Umbilical cord (tissue), 2 donors: ENCODE measurements around the gene MPL. TPM values are rescaled to one million over a fixed set of nuclear protein-coding genes. Genes with fewer than 3 reads are reported as not detected.
"Not testable (repeated sequence)": the region's sequence is repeated elsewhere in the genome, so short reads cannot be mapped to it uniquely, and the experiment has no call there.

ENCODE experiments used
- DNase-seq: peaks from one replicate; pipeline ENCODE4 v3.0.0-alpha.2; 2015; ENCODE audit warnings: low spot score
- total RNA-seq: library from RNA; depleted of rRNA; stranded (reverse); fragments of >200 nt; gene quantifications from one replicate; pipeline ENCODE4 v1.2.3, GENCODE V29; 2014; ENCODE audit warnings: low replicate concordance; ENCODE audit not compliant: insufficient read depth

The MPL gene
- total RNA-seq, 1 donor from 2014 or later = not detected

GRCh38 chr1:43373066-43373940, 35.7 kb downstream of the MPL start:
- no peak for DNase-seq

DNA sequence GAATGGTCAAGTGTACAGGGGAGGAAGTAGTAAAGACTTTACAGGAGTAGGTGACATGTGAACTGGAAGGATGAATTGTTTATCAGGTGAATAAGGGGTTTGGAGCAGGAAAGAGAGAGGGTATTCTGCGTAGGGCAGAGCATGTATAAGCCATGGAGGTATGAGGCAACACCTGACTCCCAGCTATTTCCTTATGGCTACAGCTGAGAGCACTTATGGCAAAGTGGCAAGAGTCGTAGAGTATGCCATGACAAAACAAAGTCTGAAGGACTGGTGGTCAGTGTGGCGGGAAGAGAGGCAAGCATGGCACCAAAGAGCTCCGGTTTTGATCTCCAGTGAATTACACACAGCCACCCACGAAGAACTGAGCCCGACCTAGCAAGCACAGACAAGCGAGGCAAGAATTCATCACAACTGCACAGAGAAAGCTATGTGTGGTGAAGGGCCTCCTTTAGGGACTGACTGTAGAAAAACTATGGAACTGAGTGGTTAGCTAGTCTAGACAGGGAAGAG, 39.2 kb downstream of the MPL start:
- DNase-seq = no peak

GRCh38 chr1:43377831-43378230, 40.2 kb downstream of the MPL start:
- no peak for DNase-seq

GRCh38 chr1:43379476-43379875, 41.9 kb downstream of the MPL start:
- DNase-seq = no peak

DNA sequence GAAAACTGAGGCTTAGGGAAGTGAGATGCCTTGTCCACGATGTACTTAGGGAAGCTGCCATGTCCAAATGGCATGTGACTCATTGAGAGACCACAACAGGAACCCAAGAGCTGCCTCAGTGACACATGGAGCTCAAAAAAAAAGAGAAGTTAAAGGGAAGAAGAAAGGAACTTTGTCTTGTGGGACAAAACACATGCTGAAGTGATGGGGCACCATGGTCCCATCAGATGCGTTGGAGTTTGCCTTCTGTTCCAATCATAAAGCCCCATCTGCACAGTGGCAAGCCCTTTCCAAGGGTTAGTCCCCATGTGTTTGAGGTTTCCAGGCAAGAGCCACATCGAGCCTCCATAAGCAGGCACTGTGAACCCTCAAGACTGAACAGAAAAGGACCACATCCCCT, 44.0 kb downstream of the MPL start:
- DNase-seq = peak; percentile 20

DNA sequence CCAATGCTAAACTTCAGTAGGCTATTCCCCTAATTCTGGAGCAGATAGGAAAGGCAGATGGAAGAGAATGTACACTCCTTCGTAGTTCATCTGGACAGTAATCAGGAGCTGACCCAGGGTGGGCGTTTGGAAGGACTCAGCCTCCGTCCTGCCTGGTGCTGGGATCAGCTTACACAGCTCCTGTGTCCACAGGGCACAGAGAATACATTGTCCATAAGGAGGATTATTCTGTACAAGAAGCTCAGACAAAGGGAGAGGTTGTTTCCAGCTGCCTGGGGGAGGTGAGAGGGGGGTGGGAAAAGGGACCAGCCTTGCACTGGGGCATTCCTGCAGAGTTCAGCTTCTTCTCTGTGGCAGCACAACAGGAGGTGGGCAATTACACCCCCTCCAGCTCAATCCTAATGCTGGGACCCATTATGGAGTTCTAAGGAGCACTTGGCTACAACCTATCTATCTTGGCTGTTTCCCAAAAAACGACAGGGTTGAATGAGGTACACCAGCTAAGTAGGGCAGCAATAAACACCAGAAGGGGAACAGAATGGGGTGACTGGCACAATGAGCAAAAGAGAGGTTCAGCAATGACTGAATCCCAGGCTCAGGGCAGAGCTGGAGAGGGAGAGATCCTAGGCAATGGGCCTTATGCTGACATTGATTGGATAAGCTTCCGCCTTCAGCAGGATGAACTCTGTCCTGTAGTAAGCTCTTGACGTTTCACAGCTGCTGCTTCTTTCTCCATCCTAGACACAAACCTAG, 44.6 kb downstream of the MPL start:
- DNase-seq = peak; percentile 46

DNA sequence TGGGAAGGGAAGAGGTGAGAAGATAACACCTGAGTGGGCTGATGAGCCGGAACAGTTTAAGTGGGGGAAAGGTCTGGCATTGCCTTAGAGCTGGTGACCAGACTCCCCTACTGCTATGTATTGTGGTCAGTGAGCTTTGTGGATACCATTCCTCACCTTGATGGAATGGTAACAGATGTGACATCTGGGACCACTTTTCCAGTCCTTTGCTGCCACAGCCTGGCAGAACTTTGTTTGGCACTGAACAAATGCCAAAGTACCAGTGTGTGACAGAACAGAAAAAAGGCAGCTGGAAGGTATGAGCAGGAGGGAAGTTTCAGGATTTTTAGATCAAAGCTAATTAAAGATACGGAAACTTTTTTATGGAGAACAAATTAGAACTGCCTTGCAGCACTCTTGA, 45.8 kb downstream of the MPL start:
- DNase-seq = no peak

- DNase-seq = no peak
Observed at GRCh38 chr1:43386676-43387075, 49.1 kb downstream of the MPL start.

- no peak for DNase-seq
Observed at GRCh38 chr1:43387976-43388599, 50.5 kb downstream of the MPL start.

DNA sequence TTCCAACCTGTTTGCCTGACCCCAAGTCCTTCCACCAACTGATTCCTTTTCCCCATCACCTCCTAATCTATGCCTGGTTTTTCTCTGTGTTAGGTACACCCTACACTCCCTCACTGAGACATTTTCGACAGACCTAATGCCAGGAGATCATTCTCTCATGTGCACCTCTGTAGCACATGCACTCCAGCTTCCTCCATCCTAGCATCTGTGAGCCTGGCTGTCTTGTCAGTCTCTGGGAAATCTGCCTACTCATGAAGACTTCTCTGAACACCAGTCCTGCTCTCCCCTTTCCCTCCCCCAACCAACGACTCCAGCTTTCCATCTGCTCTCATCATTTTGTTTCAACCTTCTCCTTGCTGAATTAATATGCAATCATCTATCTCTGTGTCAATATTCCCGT, 51.0 kb downstream of the MPL start:
- DNase-seq = no peak

DNA sequence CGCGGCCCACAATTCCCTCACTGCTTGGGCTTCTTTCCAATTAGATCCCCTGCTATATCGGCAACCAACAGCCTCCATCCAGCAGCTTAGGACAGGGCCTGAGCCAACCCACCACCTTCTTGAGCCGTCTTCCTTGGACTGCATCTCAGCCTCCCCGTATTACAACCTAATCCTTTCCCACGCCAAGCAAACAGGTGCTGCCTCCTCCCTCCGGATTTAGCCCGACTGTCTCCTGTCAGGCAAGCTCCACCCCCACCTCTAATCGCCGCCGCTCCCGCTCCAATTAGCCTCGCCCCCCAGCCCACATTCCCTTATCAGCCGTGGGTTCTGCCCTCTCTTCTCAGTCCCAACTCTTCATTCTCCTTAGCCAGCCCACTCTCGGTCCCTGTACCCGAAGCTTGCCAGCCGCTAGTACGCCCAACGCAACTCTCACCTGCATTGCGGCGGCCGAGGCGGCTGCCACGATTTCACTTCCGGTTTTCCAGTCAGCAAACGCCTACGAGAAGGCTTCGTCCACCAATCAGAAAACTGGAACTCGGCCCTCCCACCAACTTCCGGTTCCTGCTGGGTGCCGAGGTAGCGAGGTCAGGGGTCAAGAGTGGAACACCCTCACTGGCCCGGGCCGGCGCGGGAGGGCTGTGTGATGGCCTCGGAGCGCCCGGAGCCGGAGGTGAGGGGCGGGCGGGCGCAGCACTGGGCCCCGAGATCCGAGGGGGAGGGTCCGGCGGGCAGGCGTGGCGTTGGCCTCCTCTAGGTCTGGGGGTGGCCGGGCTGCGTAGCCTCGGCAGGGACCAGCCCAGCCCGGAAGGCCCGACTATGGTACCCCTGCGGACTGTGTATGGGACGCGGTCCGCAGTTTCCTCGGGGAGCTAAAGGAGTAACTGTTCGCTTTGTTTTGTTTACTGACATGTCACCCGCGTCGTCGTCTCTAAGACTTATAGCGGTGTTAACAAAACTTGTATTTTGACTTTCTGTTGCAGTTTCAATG, 52.0 kb downstream of the MPL start, which contains the start of the genes MED8 and SZT2:
Gene MED8 (minus strand): TSS at position 475 of the 988 bp plus-strand sequence. CDS start 36 bp downstream, at position 439.
Gene SZT2 (plus strand): TSS at position 574 of the 988 bp plus-strand sequence. CDS start 70 bp downstream, at position 644.
- DNase-seq = peak; percentile 98

- no peak for DNase-seq
Observed at GRCh38 chr1:43392702-43393101, 55.1 kb downstream of the MPL start.

GRCh38 chr1:43395523-43395922, 57.9 kb downstream of the MPL start:
- DNase-seq = no peak

GRCh38 chr1:43396059-43396458, 58.4 kb downstream of the MPL start:
- DNase-seq = no peak

DNA sequence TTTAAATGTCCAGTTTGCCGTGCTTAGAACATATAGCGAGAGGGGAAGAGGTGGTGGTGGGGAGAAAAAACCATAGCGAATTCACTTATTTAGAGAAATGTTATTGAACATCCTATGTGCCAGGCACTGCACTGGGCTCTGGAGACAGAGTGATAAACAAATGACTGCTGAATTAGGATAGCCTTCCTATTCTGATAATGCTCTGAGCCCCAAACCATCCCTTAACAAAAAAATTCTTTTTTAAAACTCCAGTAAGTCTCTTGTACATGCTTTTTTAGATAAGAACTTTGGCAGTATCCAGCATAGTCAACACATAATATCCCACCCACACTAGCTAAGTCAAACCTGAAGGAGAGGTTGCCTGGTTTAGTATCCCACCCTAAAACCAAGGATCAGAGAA, 60.6 kb downstream of the MPL start:
- DNase-seq = no peak

GRCh38 chr1:43400441-43400840, 62.8 kb downstream of the MPL start:
- not testable (repeated sequence) for DNase-seq

GRCh38 chr1:43402089-43402865, 64.7 kb downstream of the MPL start:
- no peak for DNase-seq
